ENCODE results near the gene POLR3A. TPM values are rescaled to one million over a fixed set of nuclear protein-coding genes. Genes with fewer than 3 reads are reported as not detected.

Gene POLR3A
- total RNA-seq, 1 donor from 2014 or later = 22.1 TPM

DNA sequence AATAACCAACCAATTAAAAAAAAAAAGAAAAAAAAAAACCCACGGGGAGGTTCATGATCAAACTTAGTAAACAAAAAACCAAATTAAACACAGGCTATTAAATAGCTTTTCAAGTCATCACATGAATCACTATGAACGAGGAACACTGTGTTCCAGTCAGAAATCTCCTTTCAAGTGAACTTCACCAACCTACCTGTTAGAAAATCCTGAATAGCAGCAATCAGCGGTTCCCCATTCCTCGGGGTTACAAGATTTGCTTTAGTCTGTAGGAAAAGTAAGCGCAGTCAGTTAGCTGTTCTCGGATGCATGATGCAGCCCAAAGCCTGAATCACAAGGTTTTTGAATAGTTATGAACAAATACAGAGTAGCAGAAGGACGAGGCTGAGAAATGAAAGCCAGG, 19.0 kb downstream of the POLR3A start:
- no peak for DNase-seq (ENCODE audit: low read depth)
- no peak for TF ChIP-seq CTCF (IDR thresholded peaks at IDR 0.05; ENCODE audit: insufficient read depth, low read length, poor library complexity, severe bottlenecking)
- Histone ChIP-seq H3K4me3 (ENCODE audit: low read depth, low read length) (no peak overlapping the region), H3K36me3 (ENCODE audit: control insufficient read depth, insufficient read depth, low read length) (no peaks in the 10 kb centered on the region), H3K27me3 (ENCODE audit: control insufficient read depth, insufficient read depth, low read length) (no peaks in the 10 kb centered on the region)

- no peaks in the 10 kb centered on the region for H3K27me3 ChIP-seq (ENCODE audit: control insufficient read depth, insufficient read depth, low read length)
- no peaks in the 10 kb centered on the region for H3K36me3 ChIP-seq (ENCODE audit: control insufficient read depth, insufficient read depth, low read length)
- no peak overlapping the region for H3K4me3 ChIP-seq (ENCODE audit: low read depth, low read length)
- no peak for TF ChIP-seq CTCF (IDR thresholded peaks at IDR 0.05; ENCODE audit: insufficient read depth, low read length, poor library complexity, severe bottlenecking)
- no peak for DNase-seq (ENCODE audit: low read depth)
Measured at GRCh38 chr10:78009662-78010061, 19.7 kb downstream of the POLR3A start.

GRCh38 chr10:78007172-78007571, 22.1 kb downstream of the POLR3A start:
- no peak overlapping the region for H3K4me3 ChIP-seq (ENCODE audit: low read depth, low read length)
- no peaks in the 10 kb centered on the region for H3K27me3 ChIP-seq (ENCODE audit: control insufficient read depth, insufficient read depth, low read length)
- no peaks in the 10 kb centered on the region for H3K36me3 ChIP-seq (ENCODE audit: control insufficient read depth, insufficient read depth, low read length)
- no peak for DNase-seq (ENCODE audit: low read depth)
- TF ChIP-seq CTCF (IDR thresholded peaks at IDR 0.05; ENCODE audit: insufficient read depth, low read length, poor library complexity, severe bottlenecking) = no peak

DNA sequence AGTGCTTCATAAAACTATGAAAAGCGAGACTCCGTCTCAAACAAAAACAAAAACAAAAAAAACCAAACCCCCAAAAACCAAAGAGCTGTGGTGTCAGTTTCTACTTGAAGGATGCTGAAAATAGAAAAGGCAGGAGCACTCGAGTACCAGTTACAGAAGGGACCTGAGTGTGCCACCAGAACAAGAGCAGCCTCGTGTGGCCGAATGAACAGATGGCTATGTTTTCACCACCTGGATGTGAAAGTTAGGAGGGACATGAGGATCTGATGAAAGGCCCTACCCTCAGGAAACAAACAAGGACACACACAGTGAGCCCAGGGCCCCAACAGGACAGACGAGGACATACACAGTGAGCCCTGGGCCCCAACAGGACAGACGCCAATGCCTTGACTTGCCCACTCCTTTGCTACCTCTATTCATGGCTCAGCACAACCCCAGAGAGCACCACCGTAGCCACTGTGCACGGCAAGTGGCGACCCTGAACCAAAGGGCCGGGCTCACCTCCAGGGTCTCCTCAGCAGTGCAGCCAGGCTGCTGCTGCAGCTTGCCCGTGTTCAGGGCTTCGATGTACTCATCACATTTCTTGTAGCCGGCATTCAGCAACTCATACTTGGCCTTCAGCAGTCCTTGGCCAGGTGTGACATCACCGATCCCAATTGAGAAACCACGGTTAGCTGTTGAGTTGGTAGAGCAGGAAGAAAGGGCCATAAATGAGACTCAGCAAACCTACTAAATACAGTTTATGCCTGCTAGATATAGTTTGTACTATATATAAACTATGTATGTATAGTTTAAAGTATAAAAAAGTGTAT, 24.9 kb downstream of the POLR3A start:
- no peaks in the 10 kb centered on the region for H3K27me3 ChIP-seq (ENCODE audit: control insufficient read depth, insufficient read depth, low read length)
- DNase-seq (ENCODE audit: low read depth) = no peak
- no peaks in the 10 kb centered on the region for H3K36me3 ChIP-seq (ENCODE audit: control insufficient read depth, insufficient read depth, low read length)
- H3K4me3 ChIP-seq (ENCODE audit: low read depth, low read length) = no peak overlapping the region
- no peak for TF ChIP-seq CTCF (IDR thresholded peaks at IDR 0.05; ENCODE audit: insufficient read depth, low read length, poor library complexity, severe bottlenecking)

- no peaks in the 10 kb centered on the region for H3K36me3 ChIP-seq (ENCODE audit: control insufficient read depth, insufficient read depth, low read length)
- no peak overlapping the region for H3K4me3 ChIP-seq (ENCODE audit: low read depth, low read length)
- no peaks in the 10 kb centered on the region for H3K27me3 ChIP-seq (ENCODE audit: control insufficient read depth, insufficient read depth, low read length)
- TF ChIP-seq CTCF (IDR thresholded peaks at IDR 0.05; ENCODE audit: insufficient read depth, low read length, poor library complexity, severe bottlenecking) = no peak
- no peak for DNase-seq (ENCODE audit: low read depth)
Measured at GRCh38 chr10:78002541-78003288, 26.6 kb downstream of the POLR3A start.

Data from kidney epithelial cell (primary cell).